A549 (cell line): Measurements from ENCODE around the gene CCDC150.

ENCODE experiments used
- ESRRA ChIP-seq: fragments of 150-350 bp; IDR thresholded peaks from 2 replicates; pipeline ENCODE4 v1.6.1; 2014; ENCODE audit warnings: mild to moderate bottlenecking, low read length, borderline replicate concordance
- FOXS1 ChIP-seq: fragments of 250-450 bp; sonication (Bioruptor Pico); IDR thresholded peaks from 2 replicates; pipeline ENCODE4 v1.5.0; 2020; ENCODE audit warnings: mild to moderate bottlenecking, moderate library complexity
- HDAC2 ChIP-seq: fragments of 200-600 bp; sonication (generic); IDR thresholded peaks from 2 replicates; pipeline ENCODE4 v1.6.1; 2016
- HOXB13 ChIP-seq: fragments of 250-450 bp; sonication (Bioruptor Pico); IDR thresholded peaks from 2 replicates; pipeline ENCODE4 v1.5.0; 2020; ENCODE audit warnings: low read depth, mild to moderate bottlenecking, moderate library complexity
- JUN ChIP-seq, 2 experiments: fragments of >200 bp; sonication (Bioruptor Twin); formaldehyde crosslinking; IDR thresholded peaks; 2 replicates in 1 of 2; 3 replicates in 1 of 2; pipeline ENCODE4 v1.6.1; 2016 to 2017
- NR3C1 ChIP-seq: fragments of >200 bp; sonication (Bioruptor Twin); formaldehyde crosslinking; IDR thresholded peaks from 3 replicates; pipeline ENCODE4 v1.6.1; 2017
- POLR2A ChIP-seq: IDR thresholded peaks from 2 replicates; pipeline ENCODE4 v1.6.1; 2012; ENCODE audit warnings: mild to moderate bottlenecking, low read length
- RAD21 ChIP-seq, 2 experiments: fragments of >200 bp in 1 of 2; sonication (Bioruptor Twin) in 1 of 2; formaldehyde crosslinking in 1 of 2; IDR thresholded peaks in 1 of 2; conservative IDR thresholded peaks in 1 of 2; 2 replicates in 1 of 2; 3 replicates in 1 of 2; pipeline ENCODE4 v1.6.1; 2012 to 2018; ENCODE audit warnings: inconsistent platforms in 1 of 2
- SMC3 ChIP-seq: fragments of >200 bp; sonication (Bioruptor Twin); formaldehyde crosslinking; IDR thresholded peaks from 3 replicates; pipeline ENCODE4 v1.6.1; 2018; ENCODE audit warnings: inconsistent platforms
- TP53 ChIP-seq: fragments of 250-450 bp; sonication (Bioruptor Pico); IDR thresholded peaks from 2 replicates; pipeline ENCODE4 v1.5.0; 2021; ENCODE audit warnings: mild to moderate bottlenecking, moderate library complexity
- TF ChIP-seq, protein P1 (sequence below): fragments of >200 bp; sonication (Bioruptor Twin); formaldehyde crosslinking; IDR thresholded peaks from 3 replicates; pipeline ENCODE4 v1.5.1; 2016
- TF ChIP-seq, protein P2 (sequence below): fragments of 150-350 bp; IDR thresholded peaks from 2 replicates; pipeline ENCODE4 v1.6.1; 2014; ENCODE audit warnings: low read depth, mild to moderate bottlenecking, low read length
- TF ChIP-seq, protein P3 (sequence below): IDR thresholded peaks from 2 replicates; pipeline ENCODE4 v1.6.1; 2012
- TF ChIP-seq, protein P4 (sequence below): fragments of 200-600 bp; sonication (generic); IDR thresholded peaks from 2 replicates; pipeline ENCODE4 v1.6.1; 2016; ENCODE audit warnings: antibody characterized with exemption, mild to moderate bottlenecking, moderate library complexity

DNA sequence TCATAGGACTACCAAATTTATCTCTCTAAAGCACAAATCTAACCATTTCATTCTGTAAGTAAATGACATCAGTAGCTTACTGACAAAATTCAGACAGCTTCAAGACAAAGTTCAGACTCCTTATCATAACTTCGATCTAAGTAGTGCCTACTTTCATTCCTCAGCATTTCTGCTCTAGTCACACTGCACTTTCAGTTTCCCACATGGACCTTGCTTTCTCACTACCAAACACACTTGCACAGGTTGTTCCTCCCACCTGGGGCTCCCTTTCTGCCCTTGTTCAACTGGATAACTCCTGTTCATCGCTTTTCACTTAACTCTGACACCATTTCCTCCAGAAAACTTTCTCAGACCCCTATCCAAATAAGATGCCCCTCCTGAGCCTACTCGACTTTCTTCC lies 22.1 kb upstream of the CCDC150 start:
- TF ChIP-seq, protein P1, sequence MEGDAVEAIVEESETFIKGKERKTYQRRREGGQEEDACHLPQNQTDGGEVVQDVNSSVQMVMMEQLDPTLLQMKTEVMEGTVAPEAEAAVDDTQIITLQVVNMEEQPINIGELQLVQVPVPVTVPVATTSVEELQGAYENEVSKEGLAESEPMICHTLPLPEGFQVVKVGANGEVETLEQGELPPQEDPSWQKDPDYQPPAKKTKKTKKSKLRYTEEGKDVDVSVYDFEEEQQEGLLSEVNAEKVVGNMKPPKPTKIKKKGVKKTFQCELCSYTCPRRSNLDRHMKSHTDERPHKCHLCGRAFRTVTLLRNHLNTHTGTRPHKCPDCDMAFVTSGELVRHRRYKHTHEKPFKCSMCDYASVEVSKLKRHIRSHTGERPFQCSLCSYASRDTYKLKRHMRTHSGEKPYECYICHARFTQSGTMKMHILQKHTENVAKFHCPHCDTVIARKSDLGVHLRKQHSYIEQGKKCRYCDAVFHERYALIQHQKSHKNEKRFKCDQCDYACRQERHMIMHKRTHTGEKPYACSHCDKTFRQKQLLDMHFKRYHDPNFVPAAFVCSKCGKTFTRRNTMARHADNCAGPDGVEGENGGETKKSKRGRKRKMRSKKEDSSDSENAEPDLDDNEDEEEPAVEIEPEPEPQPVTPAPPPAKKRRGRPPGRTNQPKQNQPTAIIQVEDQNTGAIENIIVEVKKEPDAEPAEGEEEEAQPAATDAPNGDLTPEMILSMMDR, result no peak
- TF ChIP-seq, protein P2, sequence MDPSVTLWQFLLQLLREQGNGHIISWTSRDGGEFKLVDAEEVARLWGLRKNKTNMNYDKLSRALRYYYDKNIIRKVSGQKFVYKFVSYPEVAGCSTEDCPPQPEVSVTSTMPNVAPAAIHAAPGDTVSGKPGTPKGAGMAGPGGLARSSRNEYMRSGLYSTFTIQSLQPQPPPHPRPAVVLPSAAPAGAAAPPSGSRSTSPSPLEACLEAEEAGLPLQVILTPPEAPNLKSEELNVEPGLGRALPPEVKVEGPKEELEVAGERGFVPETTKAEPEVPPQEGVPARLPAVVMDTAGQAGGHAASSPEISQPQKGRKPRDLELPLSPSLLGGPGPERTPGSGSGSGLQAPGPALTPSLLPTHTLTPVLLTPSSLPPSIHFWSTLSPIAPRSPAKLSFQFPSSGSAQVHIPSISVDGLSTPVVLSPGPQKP, result no peak
- TF ChIP-seq POLR2A (no peak), HOXB13 (no peak), ESRRA (no peak), TP53 (CRISPR knock-in tag) (no peak), RAD21 (conservative IDR thresholded peaks at IDR 0.05 in 1 of 2, IDR thresholded peaks at IDR 0.05 in 1 of 2) (no peak), HDAC2 (no peak), FOXS1 (CRISPR knock-in tag) (no peak), NR3C1 (no peak), SMC3 (no peak), JUN (IDR thresholded peaks at IDR 0.05) (no peak)
- TF ChIP-seq, protein P3, sequence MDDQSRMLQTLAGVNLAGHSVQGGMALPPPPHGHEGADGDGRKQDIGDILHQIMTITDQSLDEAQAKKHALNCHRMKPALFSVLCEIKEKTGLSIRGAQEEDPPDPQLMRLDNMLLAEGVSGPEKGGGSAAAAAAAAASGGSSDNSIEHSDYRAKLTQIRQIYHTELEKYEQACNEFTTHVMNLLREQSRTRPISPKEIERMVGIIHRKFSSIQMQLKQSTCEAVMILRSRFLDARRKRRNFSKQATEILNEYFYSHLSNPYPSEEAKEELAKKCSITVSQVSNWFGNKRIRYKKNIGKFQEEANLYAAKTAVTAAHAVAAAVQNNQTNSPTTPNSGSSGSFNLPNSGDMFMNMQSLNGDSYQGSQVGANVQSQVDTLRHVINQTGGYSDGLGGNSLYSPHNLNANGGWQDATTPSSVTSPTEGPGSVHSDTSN, result no peak
- TF ChIP-seq, protein P4, sequence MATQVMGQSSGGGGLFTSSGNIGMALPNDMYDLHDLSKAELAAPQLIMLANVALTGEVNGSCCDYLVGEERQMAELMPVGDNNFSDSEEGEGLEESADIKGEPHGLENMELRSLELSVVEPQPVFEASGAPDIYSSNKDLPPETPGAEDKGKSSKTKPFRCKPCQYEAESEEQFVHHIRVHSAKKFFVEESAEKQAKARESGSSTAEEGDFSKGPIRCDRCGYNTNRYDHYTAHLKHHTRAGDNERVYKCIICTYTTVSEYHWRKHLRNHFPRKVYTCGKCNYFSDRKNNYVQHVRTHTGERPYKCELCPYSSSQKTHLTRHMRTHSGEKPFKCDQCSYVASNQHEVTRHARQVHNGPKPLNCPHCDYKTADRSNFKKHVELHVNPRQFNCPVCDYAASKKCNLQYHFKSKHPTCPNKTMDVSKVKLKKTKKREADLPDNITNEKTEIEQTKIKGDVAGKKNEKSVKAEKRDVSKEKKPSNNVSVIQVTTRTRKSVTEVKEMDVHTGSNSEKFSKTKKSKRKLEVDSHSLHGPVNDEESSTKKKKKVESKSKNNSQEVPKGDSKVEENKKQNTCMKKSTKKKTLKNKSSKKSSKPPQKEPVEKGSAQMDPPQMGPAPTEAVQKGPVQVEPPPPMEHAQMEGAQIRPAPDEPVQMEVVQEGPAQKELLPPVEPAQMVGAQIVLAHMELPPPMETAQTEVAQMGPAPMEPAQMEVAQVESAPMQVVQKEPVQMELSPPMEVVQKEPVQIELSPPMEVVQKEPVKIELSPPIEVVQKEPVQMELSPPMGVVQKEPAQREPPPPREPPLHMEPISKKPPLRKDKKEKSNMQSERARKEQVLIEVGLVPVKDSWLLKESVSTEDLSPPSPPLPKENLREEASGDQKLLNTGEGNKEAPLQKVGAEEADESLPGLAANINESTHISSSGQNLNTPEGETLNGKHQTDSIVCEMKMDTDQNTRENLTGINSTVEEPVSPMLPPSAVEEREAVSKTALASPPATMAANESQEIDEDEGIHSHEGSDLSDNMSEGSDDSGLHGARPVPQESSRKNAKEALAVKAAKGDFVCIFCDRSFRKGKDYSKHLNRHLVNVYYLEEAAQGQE, result no peak
